Measurements from ENCODE around the gene MAGEL2. TPM values are rescaled to one million over a fixed set of nuclear protein-coding genes. Genes with fewer than 3 reads are reported as not detected.

The MAGEL2 gene
- total RNA-seq (2022; extraction: Qiagen RNA extraction; ENCODE audit: low read depth): not detected in 5 replicates

GRCh38 chr15:23647421-23648370, at the start of gene MAGEL2:
Gene MAGEL2 (minus strand): TSS chr15:23647867. CDS start chr15:23647742, 125 bp downstream.

GRCh38 chr15:23687143-23687470, 39.4 kb upstream of the MAGEL2 start, which contains the start of gene NDN:
Gene NDN (minus strand): TSS chr15:23687305. CDS start chr15:23687217, 88 bp downstream.

Other genes starting within 250 kb of the MAGEL2 start
- gene GOLGA6L2, start 200.6 kb downstream of the MAGEL2 start, total RNA-seq (2022; extraction: Qiagen RNA extraction; ENCODE audit: low read depth): not detected in 5 replicates
- 1.7 to 2.6 TPM (median 1.9 TPM) in 5 replicates for gene MKRN3, start 82.2 kb downstream of the MAGEL2 start, total RNA-seq (2022; extraction: Qiagen RNA extraction; ENCODE audit: low read depth)
- gene NDN, start 39.4 kb upstream of the MAGEL2 start, total RNA-seq (2022; extraction: Qiagen RNA extraction; ENCODE audit: low read depth): 0.07 to 0.10 TPM (median 0.10 TPM) in 3 of 5 replicates, not detected in the others